GM18517 (cell line): ENCODE measurements around the gene NDUFAB1.
"Not testable (repeated sequence)": the region's sequence is repeated elsewhere in the genome, so short reads cannot be mapped to it uniquely, and the experiment has no call there.

ENCODE experiments used
- ATAC-seq: cut with Tn5 transposase; IDR thresholded peaks from one replicate; pipeline ENCODE4 v1.9.1; 2021; ENCODE audit warnings: mild to moderate bottlenecking, moderate library complexity; ENCODE audit not compliant: unreplicated experiment

Gene NDUFAB1

GRCh38 chr16:23584186-23585076, 11.7 kb downstream of the NDUFAB1 start:
- no peak for ATAC-seq

GRCh38 chr16:23583271-23583670, 12.8 kb downstream of the NDUFAB1 start:
- not testable (repeated sequence) for ATAC-seq

- ATAC-seq: no peak
Measured at GRCh38 chr16:23581764-23582163, 14.4 kb downstream of the NDUFAB1 start.

DNA sequence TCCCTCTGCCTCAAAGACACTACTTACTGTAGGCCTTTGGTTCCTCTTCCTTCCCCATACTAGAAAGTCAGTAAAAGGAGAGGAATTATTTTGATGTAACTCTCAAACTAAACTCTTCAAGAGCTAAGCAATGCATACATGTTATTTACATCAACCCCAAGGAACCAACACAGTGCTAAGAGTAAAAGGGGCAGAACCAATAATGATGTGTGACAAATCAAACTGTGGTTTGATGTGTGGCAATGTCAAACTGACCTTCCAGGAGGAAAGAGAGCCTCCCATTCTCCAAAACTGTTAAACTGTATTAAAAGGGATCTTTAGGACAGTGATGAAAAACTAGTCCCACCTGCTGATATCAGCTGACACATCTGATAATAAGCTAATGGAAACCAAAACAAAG, 15.7 kb downstream of the NDUFAB1 start:
- no peak for ATAC-seq

DNA sequence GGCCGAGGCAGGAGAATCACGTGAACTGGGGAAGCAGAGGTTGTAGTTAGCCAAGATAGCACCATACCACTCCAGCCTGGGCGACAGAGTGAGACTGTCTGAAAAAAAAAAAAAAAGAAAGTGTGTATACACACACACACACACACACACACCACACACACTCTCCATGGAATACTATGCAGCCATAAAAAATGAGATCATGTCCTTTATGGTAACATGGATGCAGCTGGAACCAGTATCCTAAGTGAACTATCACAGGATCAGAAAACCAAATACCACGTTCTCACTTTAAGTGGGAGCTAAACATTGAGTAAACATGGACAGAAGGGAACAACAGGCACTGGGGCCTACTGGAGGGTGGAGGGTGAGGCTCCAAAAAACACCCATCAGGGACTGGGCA, 16.7 kb downstream of the NDUFAB1 start:
- ATAC-seq: no peak

- ATAC-seq: no peak
Measured at GRCh38 chr16:23578101-23578830, 17.9 kb downstream of the NDUFAB1 start.

- no peak for ATAC-seq
Measured at GRCh38 chr16:23577493-23577892, 18.6 kb downstream of the NDUFAB1 start.

DNA sequence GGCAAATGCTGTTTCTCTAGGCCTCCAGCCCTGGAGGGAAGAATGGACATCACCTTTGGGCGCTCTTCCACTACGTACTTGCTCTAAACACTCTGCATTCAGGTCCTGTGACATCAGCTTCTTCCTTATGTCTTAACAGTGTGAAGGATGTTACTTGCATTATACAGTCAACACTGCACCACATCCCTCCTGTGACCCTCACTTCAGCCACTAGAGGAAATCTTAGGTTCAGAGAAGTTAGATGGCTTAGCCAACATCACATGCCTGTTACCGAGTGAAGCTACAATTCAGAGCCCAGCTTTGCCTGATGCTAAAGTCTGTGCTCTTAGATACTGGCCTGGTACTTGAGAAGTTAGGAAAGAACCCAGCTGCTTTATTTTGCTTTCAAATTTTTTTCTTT, 20.3 kb downstream of the NDUFAB1 start:
- no peak for ATAC-seq

DNA sequence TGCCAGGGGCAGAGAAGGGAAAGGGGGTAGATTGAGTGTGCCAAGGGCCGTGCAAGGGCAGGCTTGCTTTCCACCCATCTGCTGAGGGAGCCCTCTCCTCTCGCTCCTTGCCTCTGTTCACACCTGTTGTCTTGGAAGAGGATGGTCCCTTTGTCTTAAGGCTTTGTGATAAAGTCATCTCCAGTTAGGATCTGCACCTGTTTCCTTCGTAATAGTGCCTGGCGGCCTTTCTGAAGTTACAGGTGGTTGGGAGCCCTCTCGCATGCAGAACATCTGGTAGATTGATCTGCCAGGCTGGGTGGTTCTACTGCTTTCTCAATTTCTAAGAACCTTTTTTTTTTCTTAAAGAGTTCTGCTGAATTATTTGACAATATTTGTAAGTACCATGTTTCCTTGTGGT, 22.3 kb downstream of the NDUFAB1 start:
- ATAC-seq: no peak

DNA sequence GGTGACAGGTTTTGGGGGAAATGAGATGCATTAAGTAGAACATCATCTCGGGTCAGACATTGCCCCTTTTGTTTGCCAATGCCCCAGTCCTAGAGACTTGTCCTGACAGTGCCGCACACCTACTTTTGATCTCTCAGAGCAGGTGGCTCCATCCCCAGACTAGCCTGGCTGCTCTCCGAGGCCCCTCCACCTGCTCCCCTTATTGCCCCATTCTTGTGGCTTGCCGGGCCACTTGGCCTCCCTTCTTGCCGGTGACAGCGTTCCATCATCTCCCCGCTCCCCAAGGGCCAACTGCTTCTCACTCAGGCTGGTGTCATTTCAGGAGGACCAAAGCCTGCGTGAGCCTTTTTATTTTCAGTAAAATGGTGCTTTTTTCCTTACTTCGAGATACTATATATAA, 23.7 kb downstream of the NDUFAB1 start:
- no peak for ATAC-seq

DNA sequence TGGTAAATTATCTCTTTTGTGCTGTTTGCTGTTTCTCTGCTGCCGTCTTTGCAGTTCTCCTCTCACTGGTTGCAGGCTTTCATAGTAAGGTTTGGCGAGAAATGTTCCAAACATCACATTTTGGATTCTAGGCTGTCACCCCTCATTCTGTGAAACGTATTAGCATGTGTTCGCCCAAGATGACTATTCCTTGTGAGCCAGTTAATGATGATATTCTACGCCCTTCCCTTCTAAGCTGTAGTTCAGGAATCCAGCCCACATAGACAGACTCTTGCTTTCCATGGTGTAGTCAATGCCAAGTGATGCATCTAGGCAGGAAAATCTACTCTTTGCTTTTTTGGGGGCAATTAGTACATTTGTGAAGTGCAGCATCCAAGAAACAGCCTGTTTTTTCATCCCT, 24.2 kb downstream of the NDUFAB1 start:
- ATAC-seq: no peak

GRCh38 chr16:23570992-23571632, 25.0 kb downstream of the NDUFAB1 start:
- no peak for ATAC-seq

DNA sequence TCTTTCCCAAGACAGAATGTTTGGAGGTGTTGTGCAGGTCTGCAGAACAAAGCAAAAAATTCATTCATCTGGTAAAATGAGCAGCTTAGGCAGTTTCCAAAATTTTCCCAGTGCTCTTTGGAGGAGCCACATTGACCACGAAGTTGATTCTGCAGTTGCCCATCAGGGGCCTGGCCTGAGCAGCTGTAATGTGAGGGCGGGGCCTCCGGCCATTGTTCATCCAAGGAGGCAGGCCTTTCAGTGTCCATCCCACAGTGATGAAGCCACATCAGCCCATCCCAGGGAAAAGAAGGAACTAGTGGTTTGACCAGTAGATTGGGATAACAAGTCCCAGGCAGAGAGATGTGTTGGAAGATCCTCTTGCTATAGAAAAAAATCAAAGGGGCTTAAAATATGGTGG, 28.5 kb downstream of the NDUFAB1 start:
- no peak for ATAC-seq

GRCh38 chr16:23566724-23567123, 29.4 kb downstream of the NDUFAB1 start:
- ATAC-seq: no peak

- no peak for ATAC-seq
Measured at GRCh38 chr16:23564575-23565363, 31.3 kb downstream of the NDUFAB1 start.

- no peak for ATAC-seq
Measured at GRCh38 chr16:23563186-23563585, 32.9 kb downstream of the NDUFAB1 start.

GRCh38 chr16:23562505-23562904, 33.6 kb downstream of the NDUFAB1 start:
- ATAC-seq: no peak

GRCh38 chr16:23561586-23561985, 34.5 kb downstream of the NDUFAB1 start:
- ATAC-seq: no peak

- peak; percentile 10 for ATAC-seq
Measured at GRCh38 chr16:23557779-23558702, 38.1 kb downstream of the NDUFAB1 start.
